Common myeloid progenitor, CD34-positive (primary cell): Measurements from ENCODE around the gene GPHB5.
"Not testable (repeated sequence)": the region's sequence is repeated elsewhere in the genome, so short reads cannot be mapped to it uniquely, and the experiment has no call there.

Experiments used
- CTCF ChIA-PET: fragments of 350-600 bp; sonication (Branson Sonifier 250); formaldehyde crosslinking; loops from one replicate; lab custom pipeline; 2021; ENCODE audit warnings: antibody characterized with exemption; lab: Charles Lee
- POLR2A ChIA-PET: fragments of 350-600 bp; sonication (Branson Sonifier 250); formaldehyde crosslinking; loops from one replicate; lab custom pipeline; 2021; ENCODE audit warnings: antibody characterized with exemption; lab: Charles Lee
- DNase-seq, 3 donors: peaks; one replicate each; pipeline versions ENCODE4 v3.0.0 to v3.0.0-alpha.2; 2013
- H3K27ac ChIP-seq, 2 experiments: 1 replicate in 1 of 2; 2 replicates in 1 of 2; pipeline ENCODE4 v1.7.0; 2013; ENCODE audit warnings: inconsistent platforms in 2 of 2, low read length in 2 of 2, mild to moderate bottlenecking in 2 of 2, low read depth in 1 of 2, moderate library complexity in 1 of 2; ENCODE audit not compliant: severe bottlenecking in 2 of 2, insufficient read depth in 1 of 2, poor library complexity in 1 of 2
- H3K27me3 ChIP-seq, 5 experiments: replicated peaks in 2 of 5; 1 replicate in 3 of 5; 2 replicates in 2 of 5; pipeline versions ENCODE4 v1.6.1 to v1.7.0; 2013; ENCODE audit warnings: low read length in 4 of 5, mild to moderate bottlenecking in 2 of 5, moderate library complexity in 2 of 5, inconsistent platforms in 1 of 5; ENCODE audit not compliant: insufficient read depth in 5 of 5, control insufficient read depth in 4 of 5
- H3K36me3 ChIP-seq, 4 experiments: 1 replicate in 2 of 4; 2 replicates in 2 of 4; pipeline versions ENCODE4 v1.6.1 to v1.7.0; 2013; ENCODE audit warnings: low read length in 3 of 4, control low read depth in 1 of 4, mild to moderate bottlenecking in 1 of 4; ENCODE audit not compliant: control insufficient read depth in 4 of 4, insufficient read depth in 4 of 4
- H3K4me1 ChIP-seq, 4 experiments: 1 replicate in 3 of 4; 2 replicates in 1 of 4; pipeline versions ENCODE4 v1.6.1 to v1.7.1; 2013; ENCODE audit warnings: low read length in 3 of 4, mild to moderate bottlenecking in 3 of 4, control low read depth in 1 of 4, inconsistent platforms in 1 of 4, moderate library complexity in 1 of 4; ENCODE audit not compliant: control insufficient read depth in 4 of 4, insufficient read depth in 4 of 4; ENCODE audit errors: control extremely low read depth in 1 of 4
- H3K4me3 ChIP-seq, 7 experiments: 1 replicate in 4 of 7; 2 replicates in 3 of 7; pipeline versions ENCODE4 v1.5.1 to v1.7.0; 2013; ENCODE audit warnings: mild to moderate bottlenecking in 7 of 7, low read length in 6 of 7, moderate library complexity in 6 of 7, inconsistent platforms in 2 of 7, low read depth in 2 of 7, control low read depth in 1 of 7; ENCODE audit not compliant: insufficient read depth in 4 of 7, control insufficient read depth in 1 of 7; ENCODE audit errors: extremely low read depth in 1 of 7
- H3K9me3 ChIP-seq, 5 experiments: 1 replicate in 4 of 5; 2 replicates in 1 of 5; pipeline versions ENCODE4 v1.6.1 to v1.7.1; 2013; ENCODE audit warnings: low read length in 4 of 5, mild to moderate bottlenecking in 2 of 5, inconsistent platforms in 1 of 5, low read depth in 1 of 5, moderate library complexity in 1 of 5; ENCODE audit not compliant: control insufficient read depth in 4 of 5, insufficient read depth in 2 of 5; ENCODE audit errors: control extremely low read depth in 1 of 5
- whole genome bisulfite sequencing: methylation state at CpG from one replicate; pipeline ENCODE4 v1.1.5; 2013; ENCODE audit not compliant: insufficient coverage; 5-methylcytosine and 5-hydroxymethylcytosine counted together

GPHB5 gene

GRCh38 chr14:63283884-63284248 is 34.9 kb downstream of the GPHB5 start:
- CTCF ChIA-PET: no interaction called here
- Histone ChIP-seq H3K27ac (no peak overlapping the region), H3K9me3 (no peaks in the 10 kb centered on the region), H3K4me3 (no peak overlapping the region), H3K4me1 (no peaks in the 10 kb centered on the region), H3K36me3 (no peaks in the 10 kb centered on the region), H3K27me3 (peaks cover 4 to 23% (median 13%) of the 10 kb centered on the region in 5 experiments)
- POLR2A ChIA-PET: no interaction called here
- no peak for DNase-seq
- 98% methylated on average over 7 of the region's 7 CpGs for WGBS

GRCh38 chr14:63282997-63283883 is 35.5 kb downstream of the GPHB5 start:
- Histone ChIP-seq H3K36me3 (no peaks in the 10 kb centered on the region), H3K27ac (no peak overlapping the region), H3K9me3 (no peaks in the 10 kb centered on the region), H3K27me3 (peaks cover 4 to 23% (median 13%) of the 10 kb centered on the region in 5 experiments), H3K4me3 (no peak overlapping the region), H3K4me1 (no peaks in the 10 kb centered on the region)
- ChIA-PET CTCF (no interaction called here), POLR2A (no interaction called here)
- 97% methylated on average over 6 of the region's 8 CpGs for WGBS
- DNase-seq: no peak

GRCh38 chr14:63279933-63280332 is 38.8 kb downstream of the GPHB5 start:
- H3K27me3 ChIP-seq: peaks cover 0 to 14% (median 4%) of the 10 kb centered on the region in 5 experiments
- POLR2A ChIA-PET, H3K4me1 ChIP-seq, H3K4me3 ChIP-seq, H3K36me3 ChIP-seq, DNase-seq, H3K27ac ChIP-seq, H3K9me3 ChIP-seq: not testable (repeated sequence)
- 100% methylated on average over 2 of the region's 4 CpGs for WGBS
- CTCF ChIA-PET: interaction anchor here (1.8 kb wide), 1 partner anchor 1101 kb away, joined by 5 read pairs; no protein-coding TSS in a partner anchor

- 94% methylated on average over 2 of the region's 2 CpGs for WGBS
- DNase-seq: no peak
- H3K36me3 ChIP-seq: no peaks in the 10 kb centered on the region
- H3K27ac ChIP-seq: no peak overlapping the region
- H3K4me1 ChIP-seq: no peaks in the 10 kb centered on the region
- H3K4me3 ChIP-seq: no peak overlapping the region
- H3K27me3 ChIP-seq: peaks cover 0 to 2% (median 0%) of the 10 kb centered on the region in 5 experiments
- POLR2A ChIA-PET: no interaction called here
- CTCF ChIA-PET: interaction anchor here (0.6 to 3.8 kb wide), 9 partner anchors 9 to 1114 kb away, joined by 3 to 28 read pairs (median 4); no protein-coding TSS in a partner anchor
- no peaks in the 10 kb centered on the region for H3K9me3 ChIP-seq
These were observed 41.0 kb downstream of the GPHB5 start for GRCh38 chr14:63277591-63278183.

- ChIA-PET CTCF (interaction anchor here (1.0 to 3.8 kb wide), 8 partner anchors 10 to 1113 kb away, joined by 3 to 28 read pairs (median 4); no protein-coding TSS in a partner anchor), POLR2A (no interaction called here)
- peak; percentile 14 to 51 (median 51) for DNase-seq
- 53% methylated on average over 3 of the region's 5 CpGs for WGBS
- no peak overlapping the region for H3K27ac ChIP-seq
- no peaks in the 10 kb centered on the region for H3K4me1 ChIP-seq
- H3K4me3 ChIP-seq: no peak overlapping the region
- H3K27me3 ChIP-seq: peaks cover 0 to 2% (median 0%) of the 10 kb centered on the region in 5 experiments
- H3K36me3 ChIP-seq: no peaks in the 10 kb centered on the region
- no peaks in the 10 kb centered on the region for H3K9me3 ChIP-seq
These were observed 42.0 kb downstream of the GPHB5 start for GRCh38 chr14:63276492-63277342.

- 94% methylated on average over 4 of the region's 4 CpGs for WGBS
- no peaks in the 10 kb centered on the region for H3K36me3 ChIP-seq
- H3K27ac ChIP-seq: no peak overlapping the region
- H3K27me3 ChIP-seq: peaks cover 0 to 2% (median 0%) of the 10 kb centered on the region in 5 experiments
- no peak overlapping the region for H3K4me3 ChIP-seq
- ChIA-PET POLR2A (no interaction called here), CTCF (interaction anchor here (0.8 to 3.8 kb wide), 4 partner anchors 9 to 1110 kb away, joined by 4 to 28 read pairs (median 13); no protein-coding TSS in a partner anchor)
- no peaks in the 10 kb centered on the region for H3K4me1 ChIP-seq
- no peaks in the 10 kb centered on the region for H3K9me3 ChIP-seq
- no peak for DNase-seq
These were observed 42.7 kb downstream of the GPHB5 start for GRCh38 chr14:63276016-63276415.
